ENCODE measurements around the gene ZDHHC3. TPM values are rescaled to one million over a fixed set of nuclear protein-coding genes. Genes with fewer than 3 reads are reported as not detected.

The ZDHHC3 gene
- total RNA-seq, 1 experiment from 2014 or later, result 40.1 TPM

GRCh38 chr3:44948239-44948638, 27.7 kb downstream of the ZDHHC3 start:
- Mint-ChIP-seq H3K27me3 (ENCODE audit: insufficient read depth, unreplicated experiment) (no peaks in the 10 kb centered on the region), H3K9me3 (ENCODE audit: unreplicated experiment) (no peaks in the 10 kb centered on the region), H3K4me3 (ENCODE audit: unreplicated experiment) (no peak overlapping the region), H3K4me1 (ENCODE audit: insufficient read depth, unreplicated experiment) (no peaks in the 10 kb centered on the region), H3K27ac (ENCODE audit: low read depth, unreplicated experiment) (no peak overlapping the region), H3K36me3 (ENCODE audit: insufficient read depth, unreplicated experiment) (peaks cover 13% of the 10 kb centered on the region)
- POLR2A ChIA-PET, result no interaction called here
- TF ChIP-seq CTCF (IDR thresholded peaks at IDR 0.05; ENCODE audit: unreplicated experiment), result no peak
- intact Hi-C loops (cut with micrococcal nuclease), result no loop called here
- CTCF ChIA-PET, result no interaction called here
- BruUV-seq (replicated peaks), result no TSS peak
- no peak for DNase-seq (ENCODE audit: unreplicated experiment)

GRCh38 chr3:44942202-44942921, 33.6 kb downstream of the ZDHHC3 start:
- no peaks in the 10 kb centered on the region for H3K9me3 Mint-ChIP-seq (ENCODE audit: unreplicated experiment)
- H3K4me3 Mint-ChIP-seq (ENCODE audit: unreplicated experiment), result no peak overlapping the region
- no peaks in the 10 kb centered on the region for H3K4me1 Mint-ChIP-seq (ENCODE audit: insufficient read depth, unreplicated experiment)
- ChIA-PET POLR2A (interaction anchor here (0.6 kb wide), 1 partner anchor 8 kb away, joined by 3 read pairs; no protein-coding TSS in a partner anchor), CTCF (interaction anchor here (0.6 to 0.9 kb wide), 3 partner anchors 41 to 233 kb away, joined by 3 to 5 read pairs (median 3); no protein-coding TSS in a partner anchor)
- H3K27ac Mint-ChIP-seq (ENCODE audit: low read depth, unreplicated experiment), result no peak overlapping the region
- TF ChIP-seq CTCF (IDR thresholded peaks at IDR 0.05; ENCODE audit: unreplicated experiment), result no peak
- no TSS peak for BruUV-seq (replicated peaks)
- H3K27me3 Mint-ChIP-seq (ENCODE audit: insufficient read depth, unreplicated experiment), result no peaks in the 10 kb centered on the region
- H3K36me3 Mint-ChIP-seq (ENCODE audit: insufficient read depth, unreplicated experiment), result peaks cover 53% of the 10 kb centered on the region
- intact Hi-C loops (cut with micrococcal nuclease), result loop anchor here (2.0 kb wide), 1 partner anchor 56 kb away; no protein-coding TSS in a partner anchor
- DNase-seq (ENCODE audit: unreplicated experiment), result peak; percentile 33

- Mint-ChIP-seq H3K4me1 (ENCODE audit: insufficient read depth, unreplicated experiment) (no peaks in the 10 kb centered on the region), H3K27ac (ENCODE audit: low read depth, unreplicated experiment) (no peak overlapping the region), H3K27me3 (ENCODE audit: insufficient read depth, unreplicated experiment) (no peaks in the 10 kb centered on the region), H3K36me3 (ENCODE audit: insufficient read depth, unreplicated experiment) (peaks cover 48% of the 10 kb centered on the region), H3K9me3 (ENCODE audit: unreplicated experiment) (no peaks in the 10 kb centered on the region), H3K4me3 (ENCODE audit: unreplicated experiment) (no peak overlapping the region)
- CTCF ChIA-PET, result no interaction called here
- POLR2A ChIA-PET, result no interaction called here
- no peak for DNase-seq (ENCODE audit: unreplicated experiment)
- BruUV-seq (replicated peaks), result no TSS peak
- intact Hi-C loops (cut with micrococcal nuclease), result no loop called here
- TF ChIP-seq CTCF (IDR thresholded peaks at IDR 0.05; ENCODE audit: unreplicated experiment), result no peak
These were observed 36.4 kb downstream of the ZDHHC3 start for GRCh38 chr3:44939581-44940036.

- Mint-ChIP-seq H3K36me3 (ENCODE audit: insufficient read depth, unreplicated experiment) (peaks cover 34% of the 10 kb centered on the region), H3K4me3 (ENCODE audit: unreplicated experiment) (no peak overlapping the region), H3K27me3 (ENCODE audit: insufficient read depth, unreplicated experiment) (no peaks in the 10 kb centered on the region), H3K27ac (ENCODE audit: low read depth, unreplicated experiment) (no peak overlapping the region), H3K9me3 (ENCODE audit: unreplicated experiment) (no peaks in the 10 kb centered on the region), H3K4me1 (ENCODE audit: insufficient read depth, unreplicated experiment) (no peaks in the 10 kb centered on the region)
- no peak for DNase-seq (ENCODE audit: unreplicated experiment)
- TF ChIP-seq CTCF (IDR thresholded peaks at IDR 0.05; ENCODE audit: unreplicated experiment), result no peak
- BruUV-seq (replicated peaks), result no TSS peak
- CTCF ChIA-PET, result interaction anchor here (1.2 kb wide), 1 partner anchor 20 kb away, joined by 5 read pairs; no protein-coding TSS in a partner anchor
- POLR2A ChIA-PET, result no interaction called here
- intact Hi-C loops (cut with micrococcal nuclease), result no loop called here
These were observed 42.7 kb downstream of the ZDHHC3 start for GRCh38 chr3:44932986-44933944.

All from MCF 10A (cell line).